ENCODE results near the gene SPATA17.

DNA sequence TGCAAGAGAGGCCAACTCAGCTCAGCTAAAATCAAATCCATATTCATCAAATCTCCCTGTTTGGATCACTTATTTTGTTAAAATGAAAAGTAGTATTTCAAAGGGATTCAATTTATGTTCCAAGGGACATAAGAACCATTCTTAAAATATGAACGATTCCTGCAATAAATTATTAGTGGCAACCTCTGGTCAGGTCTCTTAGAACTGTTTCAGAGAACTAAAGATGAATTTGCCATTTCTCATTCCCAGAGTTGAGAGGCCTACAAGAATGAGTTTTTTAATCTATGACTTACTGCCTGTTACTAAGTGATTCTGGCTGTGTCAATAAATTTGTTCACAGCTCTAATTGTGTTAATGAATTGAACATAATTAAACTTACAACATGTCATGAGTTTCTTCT lies 268.5 kb downstream of the SPATA17 start:
- TF ChIP-seq POLR2A (IDR thresholded peaks at IDR 0.05; ENCODE audit: low read depth, low read length) (no peak), POLR2AphosphoS5 (IDR thresholded peaks at IDR 0.05; ENCODE audit: low read depth, low read length) (no peak), TAF1 (IDR thresholded peaks at IDR 0.05; ENCODE audit: borderline replicate concordance, low read depth, low read length) (no peak)

Measured in GM12892 (cell line).